GM18873 (cell line): ENCODE data around the gene AOC1.

Source experiments
- ATAC-seq: cut with Tn5 transposase; IDR thresholded peaks from one replicate; pipeline ENCODE4 v1.9.1; 2021; ENCODE audit warnings: mild to moderate bottlenecking, moderate library complexity, moderate number of reproducible peaks; ENCODE audit not compliant: unreplicated experiment, low FRiP score

The AOC1 gene

DNA sequence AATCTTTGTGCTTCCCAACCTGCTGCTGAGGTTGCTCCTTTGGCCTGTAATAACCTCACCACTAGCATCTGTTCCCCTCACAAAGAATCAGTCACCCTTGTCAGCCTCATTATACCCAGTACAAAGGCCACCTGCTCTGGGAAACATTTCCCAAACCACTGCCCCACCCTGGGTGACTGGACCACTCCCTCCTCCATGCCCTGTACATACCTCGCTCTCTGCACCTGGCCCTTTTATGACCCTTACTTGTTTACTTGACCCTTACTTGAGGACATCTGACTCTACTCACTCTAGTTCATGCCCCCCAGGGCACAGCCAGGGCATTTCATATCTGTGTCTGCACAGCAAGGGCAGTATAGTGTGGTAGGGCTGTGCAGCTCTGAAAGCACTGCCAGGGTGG lies 21.4 kb upstream of the AOC1 start:
- ATAC-seq = no peak

DNA sequence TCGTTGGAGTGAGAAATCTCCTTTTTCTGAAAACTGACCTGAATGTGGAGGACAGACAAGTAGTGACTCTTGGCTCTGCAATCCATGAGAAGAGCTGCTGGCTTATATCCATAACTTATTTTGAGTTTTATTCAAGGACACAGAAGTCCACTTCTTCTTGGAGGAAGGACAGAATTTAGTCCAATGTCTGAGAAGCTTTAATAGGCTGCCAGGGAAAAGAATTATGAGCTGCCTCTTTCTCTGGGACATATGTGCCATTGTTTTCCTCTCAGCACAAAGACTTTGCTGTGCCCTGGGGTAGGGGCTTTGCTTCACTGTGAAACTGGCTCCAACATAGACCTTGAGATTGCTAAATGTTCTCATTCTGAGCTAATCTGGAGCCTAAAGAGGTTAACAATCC lies 20.5 kb upstream of the AOC1 start:
- ATAC-seq = no peak

DNA sequence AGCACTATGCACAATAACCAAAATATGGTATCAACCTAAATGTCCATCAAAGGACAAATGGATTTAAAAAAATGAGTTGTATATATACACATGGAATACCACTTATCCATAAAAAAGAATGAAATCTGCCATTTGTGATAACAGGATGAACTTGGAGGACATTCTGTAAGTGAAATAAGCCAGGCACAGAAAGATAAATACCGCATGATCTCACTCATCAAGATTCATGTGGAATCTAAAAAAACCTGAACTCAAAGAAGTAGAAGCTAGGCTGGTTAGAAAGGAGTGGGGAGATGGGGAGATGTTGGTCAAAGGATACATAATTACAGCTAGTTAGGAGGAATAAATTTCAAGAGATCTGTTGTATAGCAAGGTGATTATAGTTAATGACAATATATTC lies 17.3 kb upstream of the AOC1 start:
- ATAC-seq = no peak

DNA sequence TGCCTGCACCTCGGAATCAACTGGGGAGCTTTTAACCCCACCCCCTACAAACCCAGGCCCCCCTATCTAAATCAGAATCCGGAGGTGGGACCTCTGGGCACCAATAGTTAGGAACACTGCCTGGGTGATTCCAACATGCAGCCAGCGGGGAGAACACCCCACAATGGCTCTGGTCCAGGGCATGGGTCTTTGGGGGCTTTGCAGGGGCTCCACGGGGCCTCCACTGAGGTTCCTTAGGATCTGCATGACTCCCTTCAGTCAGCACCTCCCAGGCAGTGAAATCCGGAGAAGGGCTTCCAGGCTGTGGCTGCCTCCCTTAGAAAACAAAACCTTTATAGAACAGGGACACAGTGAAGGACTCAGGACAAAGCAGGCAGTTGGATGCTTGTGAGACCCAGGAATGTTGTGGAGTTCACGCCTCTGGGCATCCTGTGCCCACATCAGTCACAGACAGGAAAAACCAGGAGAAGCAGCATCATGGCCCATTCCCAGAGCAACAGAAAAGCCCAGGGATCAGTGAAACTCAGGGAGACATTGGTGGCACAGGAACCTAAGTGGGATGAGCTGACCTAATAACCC lies 16.5 kb upstream of the AOC1 start:
- ATAC-seq = no peak

DNA sequence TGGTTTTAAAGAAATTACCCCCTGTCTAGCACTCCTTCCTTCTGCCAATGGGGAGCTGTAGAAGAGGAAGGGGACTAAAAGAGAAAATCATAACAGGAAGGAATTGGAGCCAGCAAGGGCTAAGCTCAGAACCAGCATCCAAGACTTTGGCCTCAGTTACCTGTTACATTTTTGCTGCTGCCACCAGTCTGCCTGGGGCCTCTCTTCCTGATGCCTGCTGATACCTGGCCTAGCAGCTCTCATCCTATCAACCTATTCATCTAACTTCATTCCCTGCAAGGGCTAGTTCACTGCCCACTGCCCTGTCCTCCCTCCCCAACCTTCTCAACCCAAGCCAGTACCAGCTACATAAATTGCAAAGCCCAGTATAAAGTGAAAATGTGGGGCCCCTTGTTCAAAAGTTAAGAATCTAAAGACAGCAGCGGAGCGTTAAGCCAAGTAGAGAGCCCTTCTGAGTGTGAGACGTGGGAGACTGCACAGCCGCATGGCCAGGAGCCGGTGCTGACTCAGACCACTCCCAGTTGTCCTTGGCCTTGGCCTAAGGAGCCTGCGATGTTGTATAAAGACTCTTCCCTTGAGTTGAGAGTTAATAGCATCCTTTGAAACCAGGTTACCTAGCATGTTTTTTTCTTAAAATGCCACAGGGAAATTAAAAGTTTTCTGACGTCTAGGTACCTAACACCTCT lies 13.2 kb upstream of the AOC1 start:
- ATAC-seq = no peak

DNA sequence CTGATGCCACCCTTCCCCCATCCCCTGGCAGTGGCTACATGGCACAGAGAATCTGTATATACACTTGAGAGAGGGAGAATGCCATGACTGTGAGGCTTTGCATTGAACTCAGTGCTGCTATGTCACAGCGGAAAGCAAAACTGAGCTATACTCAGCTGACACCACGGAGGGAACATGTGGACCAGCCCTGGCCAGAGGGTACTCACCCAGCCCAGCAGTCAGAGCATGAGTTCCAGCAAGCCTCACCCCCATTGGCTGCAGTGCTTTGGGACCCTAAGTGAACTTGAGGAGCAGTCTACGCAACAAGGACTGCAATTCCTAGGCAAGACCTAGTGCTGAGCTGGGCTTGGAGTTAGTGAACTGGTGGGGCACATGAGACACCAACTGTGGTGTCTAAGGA lies 10.3 kb upstream of the AOC1 start:
- ATAC-seq = no peak

DNA sequence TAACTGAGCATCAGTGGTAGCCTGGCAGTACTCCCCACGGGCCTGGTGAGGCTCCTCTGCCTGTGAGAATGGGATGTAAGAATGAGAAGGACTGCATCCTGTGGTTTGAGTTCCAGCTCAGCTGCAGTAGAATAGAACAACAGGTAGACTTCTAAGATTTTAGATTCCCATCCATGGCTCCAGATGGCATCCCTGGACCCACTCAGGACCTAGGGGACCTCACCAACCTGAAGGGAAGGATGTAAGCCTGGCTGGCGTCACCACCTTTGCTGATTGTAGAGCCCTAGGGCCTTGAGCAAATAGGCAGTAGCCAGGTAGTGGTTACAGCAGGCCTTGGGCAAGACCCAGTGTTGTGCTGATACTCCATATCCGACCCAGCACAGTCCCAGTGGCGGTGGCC lies 9.6 kb upstream of the AOC1 start:
- no peak for ATAC-seq

DNA sequence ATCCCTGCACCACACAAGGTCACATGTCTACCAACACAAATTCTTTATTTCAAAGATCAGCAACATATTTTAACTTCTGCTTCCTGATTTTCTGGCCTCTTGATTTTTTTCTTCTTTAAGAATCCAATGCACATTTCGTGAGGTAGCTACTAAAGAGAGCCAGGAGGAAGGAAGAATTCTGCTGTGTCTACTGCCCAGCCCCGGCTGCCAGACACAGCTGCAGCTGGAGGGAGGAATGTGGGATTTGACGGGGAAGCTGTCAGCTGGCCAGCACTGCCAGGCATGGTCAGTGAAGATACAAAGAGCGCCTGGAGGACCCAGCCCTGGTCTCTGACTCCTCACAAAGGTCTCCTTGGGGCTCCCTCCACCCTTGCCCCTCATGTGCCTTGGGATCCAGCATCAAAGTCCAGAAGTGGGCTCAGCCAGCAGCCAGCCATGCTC lies 6.9 kb upstream of the AOC1 start:
- ATAC-seq = no peak

DNA sequence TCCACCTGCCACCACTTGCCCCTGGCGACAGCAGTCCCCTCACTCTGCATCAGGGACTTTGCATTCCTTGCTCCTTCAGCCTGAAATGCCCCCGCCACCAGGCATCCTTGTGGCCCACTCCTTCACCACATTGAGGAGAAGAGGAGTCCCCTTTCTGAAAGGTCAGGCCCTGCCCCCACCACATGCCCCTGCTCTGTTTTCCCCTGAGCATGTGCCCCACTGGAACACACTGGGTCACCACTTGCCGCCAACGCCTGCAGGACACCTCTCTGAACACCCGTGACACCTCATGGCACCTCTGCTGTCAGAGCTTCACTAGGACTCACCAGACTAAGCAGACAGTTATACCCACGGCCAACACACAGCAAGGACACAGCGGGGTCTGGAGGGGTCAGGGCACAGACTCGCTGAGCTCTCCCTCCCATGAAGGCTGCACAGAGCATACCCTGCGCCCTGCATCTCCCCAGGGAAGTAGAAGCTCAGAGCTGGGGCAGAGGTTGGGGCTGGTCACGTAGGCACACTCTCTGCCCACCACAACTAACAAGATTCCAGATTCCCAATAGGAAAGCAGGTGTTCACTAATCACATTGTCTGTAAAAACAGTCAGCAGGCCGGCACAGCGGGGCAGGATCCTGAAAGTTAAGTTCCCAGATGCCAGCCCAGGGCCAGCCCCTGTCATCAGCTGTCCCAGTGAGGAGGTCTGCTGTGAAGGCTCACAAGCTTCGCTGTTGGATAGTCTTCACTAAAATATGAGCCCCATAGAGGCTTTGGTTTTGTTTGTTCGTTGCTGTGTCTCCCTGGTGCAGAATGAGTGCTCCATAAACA lies 5.8 kb upstream of the AOC1 start:
- no peak for ATAC-seq

DNA sequence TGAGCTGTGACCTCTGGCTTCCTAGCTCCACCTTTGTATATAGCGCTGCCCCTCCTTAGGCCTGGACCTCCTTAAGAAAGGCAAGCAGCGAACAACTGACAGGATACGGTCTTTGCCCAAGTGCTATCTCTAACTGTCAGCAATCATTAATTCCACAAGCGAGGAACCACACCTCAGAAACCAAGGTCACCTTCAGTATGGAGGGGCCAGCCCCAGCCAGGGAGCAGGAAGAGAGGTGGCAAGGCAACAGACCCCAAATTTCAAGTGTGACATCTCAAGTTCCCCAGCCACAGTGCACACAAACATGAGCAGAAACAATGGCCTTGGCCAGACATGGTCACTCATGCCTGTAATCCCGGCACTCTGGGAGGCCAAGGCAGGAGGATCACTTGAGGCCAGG lies 4.8 kb upstream of the AOC1 start:
- no peak for ATAC-seq

DNA sequence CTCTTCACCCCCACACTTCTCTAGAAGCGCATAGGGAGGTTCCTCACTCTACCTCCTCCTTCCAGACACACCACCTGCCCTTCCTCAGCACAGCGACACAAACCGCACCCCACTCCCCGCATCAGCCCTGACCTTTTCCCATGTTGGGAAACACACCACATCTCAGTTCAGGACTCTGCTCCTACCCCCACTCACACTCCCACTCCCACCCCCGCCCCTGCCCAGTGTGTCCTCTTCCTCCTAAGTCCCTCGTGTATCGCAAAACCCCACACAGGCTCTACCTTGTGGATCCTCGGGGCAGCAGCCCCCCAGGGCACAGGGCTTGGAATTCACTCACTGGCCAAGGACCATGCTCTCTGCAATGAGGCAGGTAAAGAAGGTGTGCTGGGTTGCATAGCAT lies 4.2 kb upstream of the AOC1 start:
- ATAC-seq = no peak

DNA sequence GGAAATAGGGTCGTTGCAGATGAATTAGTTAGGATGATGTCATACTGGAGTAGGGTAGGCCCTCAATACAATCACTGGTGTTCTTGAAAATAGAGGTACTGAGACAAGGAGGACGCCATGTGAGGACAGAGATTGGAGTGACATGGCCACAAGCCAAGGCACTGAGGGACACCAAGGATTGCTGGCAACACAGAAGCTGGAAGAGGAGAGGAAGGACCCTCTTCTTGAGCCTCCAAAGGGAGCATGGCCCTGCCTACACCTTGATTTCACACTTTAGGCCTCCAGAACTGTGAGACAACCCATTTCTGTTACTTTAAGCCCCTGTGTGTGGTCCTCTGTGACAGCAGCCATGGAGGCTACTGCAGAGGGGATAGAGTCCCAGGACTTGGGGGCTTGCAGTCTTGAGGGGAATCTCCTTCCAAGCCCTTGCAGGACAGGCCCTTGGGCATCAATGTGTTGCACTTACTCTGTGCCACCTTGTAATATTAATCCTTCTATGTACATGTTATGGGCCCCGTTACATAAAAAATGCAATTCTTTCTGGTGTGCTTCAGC lies 3.7 kb upstream of the AOC1 start:
- no peak for ATAC-seq

DNA sequence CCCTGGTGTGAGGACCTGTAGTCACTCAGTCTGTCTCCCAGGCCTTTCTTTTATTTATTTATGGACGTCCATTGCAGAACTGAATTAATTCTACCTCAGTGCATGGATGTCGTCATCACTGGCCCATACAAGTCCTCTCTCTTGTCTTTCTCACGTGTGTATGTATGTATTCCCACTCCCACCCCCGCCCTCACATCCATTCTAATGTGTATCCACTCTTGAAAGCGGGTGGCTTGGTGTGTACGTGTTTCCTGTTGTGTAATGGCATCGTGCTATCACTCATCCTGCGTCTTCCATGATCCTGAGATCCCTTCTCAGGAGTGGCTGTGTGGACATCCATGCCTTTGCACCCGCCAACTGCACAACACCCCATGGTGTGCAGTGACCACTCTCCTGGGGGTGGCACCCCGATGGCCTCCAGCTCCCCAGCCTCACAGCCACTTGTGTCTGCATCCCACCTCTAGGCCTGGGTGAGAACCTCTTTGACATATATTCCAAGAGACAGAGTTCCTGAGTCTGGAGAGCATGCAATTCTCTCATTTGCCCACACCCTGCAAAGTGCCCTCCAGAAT lies 3.0 kb upstream of the AOC1 start:
- ATAC-seq = no peak

DNA sequence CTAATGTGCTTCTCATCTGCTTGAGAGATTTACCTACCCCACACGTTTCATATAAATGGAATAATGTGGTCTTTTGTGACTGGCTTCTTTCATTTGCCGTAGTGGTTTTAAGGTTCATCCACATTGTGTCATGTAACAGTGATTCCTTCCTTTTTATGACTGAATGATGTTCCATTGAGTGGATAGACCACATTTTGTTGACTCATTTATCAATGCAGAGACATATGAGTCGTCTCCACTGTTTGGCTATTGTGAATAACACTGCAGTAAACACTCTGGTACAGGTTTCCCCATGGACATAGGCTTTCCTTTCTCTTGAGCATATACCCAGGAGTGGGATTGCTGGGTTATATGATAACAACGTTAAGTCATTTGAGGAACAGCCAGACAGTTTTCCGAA lies 2.0 kb upstream of the AOC1 start:
- ATAC-seq = no peak

DNA sequence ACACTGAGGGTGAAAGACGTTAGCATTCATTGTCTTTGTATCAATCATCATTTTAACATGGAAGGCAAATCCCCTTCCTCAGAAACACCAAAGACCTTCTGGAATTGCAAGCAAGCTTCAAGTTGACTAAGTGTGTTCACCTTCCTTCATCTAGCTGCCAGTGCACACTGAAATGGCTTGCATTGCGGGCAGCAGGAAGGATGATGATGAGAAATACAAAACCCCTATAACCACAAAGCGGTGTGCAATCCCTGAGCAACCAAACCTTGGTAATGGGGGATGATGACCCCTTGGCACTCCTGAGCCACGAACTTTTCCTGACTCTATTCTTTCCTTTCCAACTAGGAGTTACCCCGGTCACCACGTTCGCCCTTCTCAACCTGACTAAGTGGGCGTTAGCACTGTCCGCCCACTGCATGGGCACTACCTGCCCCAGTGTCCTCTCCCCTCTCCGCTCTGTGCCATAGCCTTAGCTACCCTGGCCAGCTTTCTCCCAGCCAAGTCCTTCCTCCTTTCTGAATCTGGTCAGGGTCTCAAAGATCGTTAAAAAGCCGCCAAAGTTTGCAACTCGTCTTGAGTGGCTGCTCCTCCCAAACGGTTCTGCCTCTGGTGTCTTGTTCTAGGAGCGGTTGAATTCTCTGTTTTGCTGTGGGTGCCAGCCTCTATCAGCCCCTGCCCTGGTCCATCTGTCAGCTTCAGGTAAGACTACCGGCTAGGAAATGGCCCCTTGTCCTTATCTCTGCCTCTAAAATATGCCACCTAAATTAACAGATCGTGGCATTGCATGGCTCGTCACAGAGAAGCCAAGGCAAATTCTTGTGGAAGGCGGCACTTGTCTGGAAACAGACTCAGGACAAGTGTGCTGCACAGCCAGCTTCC lies 586 bp upstream of the AOC1 start:
- no peak for ATAC-seq

DNA sequence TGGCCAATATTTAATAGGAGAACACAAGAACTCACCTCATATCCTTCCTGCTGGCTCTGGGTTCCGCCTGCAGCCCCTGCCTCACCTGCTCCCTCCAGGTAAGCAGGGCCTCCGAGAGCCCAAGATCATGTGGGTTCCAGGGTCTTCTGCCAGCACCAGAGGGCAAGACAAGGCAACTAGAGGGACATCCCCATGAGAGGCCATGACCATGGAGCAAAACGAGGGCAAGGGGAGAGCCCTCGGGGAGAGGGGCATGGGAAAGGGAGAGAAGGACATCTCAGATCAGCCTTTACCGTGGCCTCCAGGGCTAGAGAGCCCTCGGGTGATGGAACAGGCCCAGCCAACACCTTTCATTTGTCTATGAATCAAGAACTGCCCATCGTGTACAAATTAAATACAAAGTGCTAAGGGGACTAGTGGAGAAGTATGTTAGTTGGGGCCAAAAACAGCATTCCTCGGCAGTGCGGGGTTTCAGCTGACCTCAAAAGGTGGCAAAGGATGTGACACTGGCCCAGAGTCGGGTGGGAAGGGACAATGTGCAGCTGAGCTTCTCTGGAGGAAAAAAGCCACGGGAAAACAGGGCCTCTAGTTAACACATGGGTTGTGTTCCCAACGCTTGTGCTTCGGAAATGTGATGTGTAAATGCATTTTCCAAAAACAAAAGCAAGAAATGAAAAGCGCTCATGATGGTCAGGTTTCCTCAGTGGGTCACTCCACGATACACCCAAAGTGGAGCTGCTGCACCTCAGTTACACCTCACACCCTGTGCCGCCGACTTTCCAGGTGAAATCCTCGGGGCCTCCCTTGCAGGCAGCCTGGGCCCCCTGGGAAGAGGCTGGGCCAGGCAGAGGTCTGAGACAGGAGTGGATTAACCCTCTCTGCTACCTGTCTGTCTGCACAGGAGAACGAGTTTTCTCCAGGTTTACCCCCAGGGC lies 2.0 kb downstream of the AOC1 start:
- no peak for ATAC-seq

DNA sequence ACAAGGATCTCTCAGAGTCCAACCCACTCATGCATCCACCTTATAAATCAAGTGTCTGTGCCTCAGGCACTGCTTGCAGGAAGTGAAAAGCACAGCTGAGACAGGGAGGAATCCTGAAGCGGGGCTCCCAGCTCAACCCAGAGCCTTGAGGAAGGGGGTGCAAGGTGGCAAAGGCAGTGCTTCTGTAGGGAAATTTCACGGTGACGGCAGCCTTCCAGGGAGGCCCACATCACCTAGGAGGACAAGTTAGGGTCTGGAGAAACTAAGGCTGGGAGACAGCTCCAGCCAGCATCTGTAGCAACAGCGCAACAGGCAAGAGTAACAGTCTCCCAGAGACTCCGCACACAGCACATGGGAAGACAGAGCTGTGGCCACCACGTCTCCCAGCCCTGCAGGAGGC lies 2.7 kb downstream of the AOC1 start:
- no peak for ATAC-seq

DNA sequence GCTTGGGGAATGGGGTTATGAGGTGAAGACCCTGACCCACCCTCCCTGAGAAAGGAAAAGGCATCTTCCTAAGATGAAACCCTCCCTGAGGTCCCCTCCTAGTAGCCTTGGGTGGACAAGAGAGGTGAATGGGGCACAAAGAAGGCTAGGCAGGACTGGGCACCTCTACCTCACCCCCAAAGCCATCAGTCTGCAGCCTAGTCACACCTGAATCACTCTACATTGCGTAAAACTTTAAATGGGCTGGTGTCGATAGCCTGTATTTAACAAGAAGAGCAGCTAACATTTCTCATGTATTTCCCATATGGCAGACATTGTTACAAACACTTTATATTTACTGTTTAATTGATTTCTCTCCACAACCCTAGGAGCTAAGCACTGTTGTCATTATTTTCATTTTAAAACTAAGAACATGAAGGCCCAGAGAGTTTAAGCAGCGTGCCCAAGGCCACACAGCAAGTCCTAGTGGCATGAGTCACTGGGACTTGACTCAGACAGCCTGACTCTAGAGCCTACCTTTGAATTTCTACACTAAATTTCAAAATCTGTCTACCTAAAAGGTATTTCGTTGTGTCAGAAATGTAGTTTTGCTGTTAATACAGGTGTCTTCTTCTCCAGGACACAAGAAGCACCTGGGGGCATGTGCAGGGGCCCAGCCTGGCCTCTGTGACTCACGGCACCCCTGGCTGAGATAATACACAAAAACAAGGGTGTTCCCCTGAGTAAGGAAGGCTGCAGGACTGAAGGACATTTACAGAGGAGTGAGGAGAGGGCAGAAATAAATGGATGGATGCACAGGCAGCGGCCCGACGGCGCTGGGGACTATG lies 3.4 kb downstream of the AOC1 start:
- ATAC-seq = no peak
